Mesendoderm (in vitro differentiated cells): Measurements from ENCODE around the gene JAZF1.

Experiments used
- DNase-seq: peaks from one replicate; pipeline ENCODE4 v3.0.0; 2013
- H2AK5ac ChIP-seq: 2 replicates; pipeline ENCODE4 v1.6.1; 2013; ENCODE audit warnings: low read length, inconsistent platforms
- H2BK120ac ChIP-seq: 2 replicates; pipeline ENCODE4 v1.6.1; 2013; ENCODE audit warnings: low read depth, mild to moderate bottlenecking, low read length, moderate library complexity, mixed read lengths
- H2BK15ac ChIP-seq: replicated peaks from 2 replicates; pipeline ENCODE4 v1.6.1; 2013; ENCODE audit warnings: low read depth, mild to moderate bottlenecking, moderate library complexity
- H2BK5ac ChIP-seq: 2 replicates; pipeline ENCODE4 v1.6.1; 2013; ENCODE audit warnings: low read length, inconsistent platforms
- H3K18ac ChIP-seq: 2 replicates; pipeline ENCODE4 v1.6.1; 2013; ENCODE audit warnings: mild to moderate bottlenecking, low read length, mixed read lengths
- H3K23ac ChIP-seq: one replicate; pipeline ENCODE4 v1.6.1; 2013; ENCODE audit warnings: low read length
- H3K27ac ChIP-seq: 2 replicates; pipeline ENCODE4 v1.5.1; 2013; ENCODE audit warnings: low read depth, mild to moderate bottlenecking, inconsistent platforms, low read length, moderate library complexity
- H3K27me3 ChIP-seq: 2 replicates; pipeline ENCODE4 v1.6.1; 2013; ENCODE audit warnings: low read length, control low read depth, mild to moderate bottlenecking, inconsistent platforms; ENCODE audit not compliant: insufficient read depth, poor library complexity
- H3K36me3 ChIP-seq: 2 replicates; pipeline ENCODE4 v1.6.1; 2013; ENCODE audit warnings: low read length, inconsistent platforms; ENCODE audit not compliant: control insufficient read depth, insufficient read depth
- H3K4ac ChIP-seq: one replicate; pipeline ENCODE4 v1.6.1; 2013; ENCODE audit warnings: low read depth, mild to moderate bottlenecking, low read length, moderate library complexity
- H3K4me1 ChIP-seq: 2 replicates; pipeline ENCODE4 v1.6.1; 2013; ENCODE audit warnings: low read depth, low read length, inconsistent platforms; ENCODE audit not compliant: control insufficient read depth
- H3K4me2 ChIP-seq: 2 replicates; pipeline ENCODE4 v1.6.1; 2013; ENCODE audit warnings: low read length
- H3K4me3 ChIP-seq: 2 replicates; pipeline ENCODE4 v1.5.1; 2013; ENCODE audit warnings: mild to moderate bottlenecking, low read length
- H3K56ac ChIP-seq: one replicate; pipeline ENCODE4 v1.6.1; 2013; ENCODE audit warnings: low read length
- H3K79me1 ChIP-seq: 2 replicates; pipeline ENCODE4 v1.6.1; 2013; ENCODE audit warnings: low read length, inconsistent platforms
- H3K79me2 ChIP-seq: 2 replicates; pipeline ENCODE4 v1.6.1; 2013; ENCODE audit warnings: mild to moderate bottlenecking, low read length; ENCODE audit not compliant: control insufficient read depth, insufficient read depth
- H3K9ac ChIP-seq: 2 replicates; pipeline ENCODE4 v1.6.1; 2013; ENCODE audit warnings: low read length, inconsistent platforms
- H4K5ac ChIP-seq: one replicate; pipeline ENCODE4 v1.6.1; 2013; ENCODE audit warnings: low read length
- H4K8ac ChIP-seq: one replicate; pipeline ENCODE4 v1.6.1; 2013; ENCODE audit warnings: low read depth, mild to moderate bottlenecking, control low read depth, low read length, moderate library complexity
- WGBS: extraction: QIAGEN DNeasy Blood & Tissue Kit; methylation state at CpG from one replicate; pipeline ENCODE4 v1.1.7; 2013; ENCODE audit warnings: low lambda C conversion rate, missing lambda C conversion rate; ENCODE audit not compliant: insufficient coverage; ENCODE audit errors: extremely low coverage; 5-methylcytosine and 5-hydroxymethylcytosine counted together

The JAZF1 gene

DNA sequence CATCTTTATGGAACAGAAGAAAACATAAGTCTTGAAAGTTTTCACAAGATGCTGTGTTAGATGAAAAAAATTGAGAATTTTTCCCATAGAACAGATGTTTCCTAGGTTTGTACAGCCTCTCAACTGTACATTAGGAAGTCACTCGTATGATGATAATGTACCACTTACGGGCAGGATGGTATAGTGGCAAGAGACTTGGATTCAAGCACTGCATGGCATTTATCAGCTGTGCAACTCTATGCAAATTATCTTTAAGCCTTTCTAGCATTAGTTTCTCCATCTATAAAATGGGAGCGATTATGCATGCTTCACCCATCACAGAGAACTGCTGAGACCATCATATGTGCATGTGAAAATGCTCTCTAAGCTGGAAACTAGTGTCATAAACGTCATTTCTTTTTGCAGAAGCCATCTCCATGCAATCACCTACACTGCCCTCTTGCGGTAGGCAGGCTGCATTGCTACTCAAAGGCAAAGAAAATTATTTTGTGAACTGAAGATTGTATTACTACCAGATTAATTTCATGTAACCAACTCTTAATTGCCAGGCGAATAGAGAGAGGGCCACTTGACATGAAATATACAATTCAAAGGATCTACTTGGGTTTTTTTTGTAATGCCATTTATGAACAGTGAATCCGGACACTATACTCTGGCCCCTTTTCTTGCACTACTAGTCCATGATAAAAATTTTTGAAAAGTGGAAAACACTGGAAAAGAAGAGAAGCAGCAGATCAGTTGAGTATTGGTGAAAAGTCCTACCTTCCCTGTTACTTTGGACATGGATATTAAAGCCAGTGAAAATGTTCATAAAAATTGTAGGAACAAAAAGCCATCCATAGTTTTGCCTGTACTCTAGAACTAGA, 102.3 kb downstream of the JAZF1 start:
- Histone ChIP-seq H2AK5ac (no peak overlapping the region), H3K36me3 (no peaks in the 10 kb centered on the region), H3K27me3 (no peaks in the 10 kb centered on the region), H3K9ac (no peak overlapping the region), H4K8ac (no peak overlapping the region), H3K27ac (no peak overlapping the region), H3K4me1 (peaks cover 3% of the 10 kb centered on the region), H4K5ac (no peak overlapping the region), H2BK120ac (no peak overlapping the region), H3K23ac (no peak overlapping the region), H2BK15ac (no peak overlapping the region), H3K4me2 (no peak overlapping the region), H3K79me2 (no peaks in the 10 kb centered on the region), H3K56ac (no peak overlapping the region), H3K4ac (no peak overlapping the region), H2BK5ac (no peak overlapping the region), H3K18ac (no peak overlapping the region), H3K79me1 (no peaks in the 10 kb centered on the region), H3K4me3 (no peak overlapping the region)
- no CpG with 5 or more reads among the region's 7 CpGs for WGBS
- no peak for DNase-seq

DNA sequence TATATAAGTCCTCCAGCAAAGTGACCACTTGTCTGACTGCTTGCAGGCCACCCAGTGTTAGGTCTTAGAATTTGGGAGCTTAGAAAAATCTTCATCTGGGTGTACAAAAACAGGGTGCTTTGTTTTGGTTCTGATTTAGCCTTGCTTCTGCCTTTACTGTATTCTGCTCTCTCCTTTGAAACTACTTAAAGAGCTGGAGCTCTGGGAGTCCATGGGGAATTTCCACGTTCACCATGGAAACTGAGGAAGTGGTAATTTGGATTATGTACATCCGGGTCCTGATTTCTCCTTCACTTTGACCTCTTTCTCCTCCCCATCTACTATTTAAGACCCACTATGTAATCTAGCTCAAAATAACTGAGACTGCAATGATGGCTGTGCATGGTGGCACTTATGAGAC, 103.0 kb downstream of the JAZF1 start:
- no peak overlapping the region for H3K4me2 ChIP-seq
- peak overlapping the region; percentile 28 for H3K18ac ChIP-seq
- H3K23ac ChIP-seq: no peak overlapping the region
- H4K5ac ChIP-seq: no peak overlapping the region
- peaks cover 6% of the 10 kb centered on the region for H3K4me1 ChIP-seq
- no peak overlapping the region for H2BK120ac ChIP-seq
- H3K9ac ChIP-seq: no peak overlapping the region
- no peak overlapping the region for H4K8ac ChIP-seq
- WGBS: no CpG with 5 or more reads among the region's 2 CpGs
- no peak overlapping the region for H3K4ac ChIP-seq
- no peaks in the 10 kb centered on the region for H3K27me3 ChIP-seq
- no peaks in the 10 kb centered on the region for H3K79me1 ChIP-seq
- no peak overlapping the region for H3K56ac ChIP-seq
- no peak overlapping the region for H2AK5ac ChIP-seq
- DNase-seq: no peak
- no peak overlapping the region for H3K27ac ChIP-seq
- H2BK5ac ChIP-seq: no peak overlapping the region
- no peaks in the 10 kb centered on the region for H3K36me3 ChIP-seq
- no peak overlapping the region for H2BK15ac ChIP-seq
- H3K79me2 ChIP-seq: no peaks in the 10 kb centered on the region
- no peak overlapping the region for H3K4me3 ChIP-seq

DNA sequence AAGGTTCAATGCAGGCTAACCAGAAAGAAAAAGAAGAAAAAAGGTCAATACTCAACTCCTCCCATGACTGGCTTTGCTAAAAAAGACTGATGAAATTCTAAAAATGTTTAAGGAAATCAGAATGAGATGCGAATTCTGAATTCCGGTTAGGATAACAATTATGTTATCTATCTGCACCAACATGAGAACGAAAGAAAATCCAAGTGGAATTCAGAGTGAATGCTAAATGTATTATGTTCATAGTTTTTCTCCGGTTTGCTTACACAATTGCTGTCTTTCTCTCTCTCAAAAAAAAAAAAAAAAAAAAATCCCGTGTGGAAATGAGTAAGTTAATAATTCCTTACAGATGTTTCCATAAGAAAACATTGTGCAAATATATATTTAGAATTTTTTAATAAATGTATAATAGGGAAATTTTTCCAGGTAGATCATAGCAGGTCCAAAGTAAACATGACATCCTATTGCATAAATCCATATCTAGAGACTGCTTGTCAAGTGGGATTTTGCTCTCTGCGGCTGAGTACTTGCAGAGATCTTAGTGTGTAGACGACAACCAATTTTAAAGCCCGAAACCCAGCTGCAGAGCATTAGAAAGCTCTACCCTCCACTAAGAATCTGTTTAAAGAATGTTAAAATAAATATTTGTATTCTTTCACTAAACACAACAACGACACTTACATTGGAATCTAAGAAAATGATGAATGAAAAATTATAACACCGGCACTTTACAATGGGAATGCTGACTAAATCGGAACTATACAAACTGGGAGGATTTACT, 104.0 kb downstream of the JAZF1 start:
- Histone ChIP-seq H3K36me3 (no peaks in the 10 kb centered on the region), H2AK5ac (no peak overlapping the region), H3K56ac (no peak overlapping the region), H2BK5ac (no peak overlapping the region), H2BK120ac (no peak overlapping the region), H3K79me2 (no peaks in the 10 kb centered on the region), H4K5ac (no peak overlapping the region), H3K27me3 (no peaks in the 10 kb centered on the region), H3K18ac (no peak overlapping the region), H4K8ac (no peak overlapping the region), H3K4me2 (no peak overlapping the region), H3K4me1 (peaks cover 6% of the 10 kb centered on the region), H3K4me3 (no peak overlapping the region), H3K27ac (no peak overlapping the region), H3K9ac (no peak overlapping the region), H3K79me1 (no peaks in the 10 kb centered on the region), H3K4ac (no peak overlapping the region), H3K23ac (no peak overlapping the region), H2BK15ac (no peak overlapping the region)
- DNase-seq: no peak
- WGBS: no CpG with 5 or more reads among the region's 11 CpGs

DNA sequence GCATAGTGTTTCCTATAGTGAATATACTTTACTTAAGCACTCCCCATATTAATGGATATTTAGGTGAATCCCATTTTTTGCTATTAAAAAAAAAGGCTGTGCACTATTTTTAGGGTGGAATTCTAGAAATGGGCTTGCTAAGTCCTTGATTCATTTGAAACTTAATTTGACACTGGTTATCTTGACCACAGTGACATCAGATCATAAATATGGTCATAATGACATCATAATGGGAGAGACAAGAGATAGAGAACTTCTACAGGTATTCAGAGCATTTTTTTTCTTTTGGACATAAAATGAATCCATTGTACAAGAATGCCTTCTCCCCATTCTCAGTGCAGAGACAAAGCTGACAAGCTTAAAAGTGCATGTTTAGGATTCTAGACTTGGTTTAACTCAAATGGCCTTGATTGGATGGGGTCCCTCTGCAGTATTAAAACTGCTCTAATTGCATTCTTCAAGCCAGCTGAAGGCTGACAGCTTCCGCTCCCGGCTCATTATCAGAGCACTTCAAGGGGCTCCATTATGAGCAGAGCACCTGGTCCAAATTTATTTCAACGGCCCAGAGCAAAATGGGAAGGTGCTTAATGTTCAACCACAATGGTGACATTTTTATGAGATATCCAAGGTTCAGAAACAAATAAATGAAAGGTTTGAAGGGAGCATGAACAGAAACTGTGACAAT, 104.8 kb downstream of the JAZF1 start:
- no peak overlapping the region for H3K23ac ChIP-seq
- H2AK5ac ChIP-seq: no peak overlapping the region
- no peak overlapping the region for H3K56ac ChIP-seq
- H4K5ac ChIP-seq: no peak overlapping the region
- H3K9ac ChIP-seq: no peak overlapping the region
- H3K79me1 ChIP-seq: no peaks in the 10 kb centered on the region
- no peak overlapping the region for H4K8ac ChIP-seq
- no peak overlapping the region for H2BK5ac ChIP-seq
- no peak overlapping the region for H3K18ac ChIP-seq
- H3K4ac ChIP-seq: no peak overlapping the region
- no peak overlapping the region for H3K27ac ChIP-seq
- no peaks in the 10 kb centered on the region for H3K79me2 ChIP-seq
- WGBS: no CpG with 5 or more reads among the region's 3 CpGs
- H2BK120ac ChIP-seq: no peak overlapping the region
- no peak for DNase-seq
- H3K27me3 ChIP-seq: no peaks in the 10 kb centered on the region
- H3K36me3 ChIP-seq: no peaks in the 10 kb centered on the region
- peaks cover 8% of the 10 kb centered on the region for H3K4me1 ChIP-seq
- H3K4me2 ChIP-seq: no peak overlapping the region
- no peak overlapping the region for H2BK15ac ChIP-seq
- no peak overlapping the region for H3K4me3 ChIP-seq

DNA sequence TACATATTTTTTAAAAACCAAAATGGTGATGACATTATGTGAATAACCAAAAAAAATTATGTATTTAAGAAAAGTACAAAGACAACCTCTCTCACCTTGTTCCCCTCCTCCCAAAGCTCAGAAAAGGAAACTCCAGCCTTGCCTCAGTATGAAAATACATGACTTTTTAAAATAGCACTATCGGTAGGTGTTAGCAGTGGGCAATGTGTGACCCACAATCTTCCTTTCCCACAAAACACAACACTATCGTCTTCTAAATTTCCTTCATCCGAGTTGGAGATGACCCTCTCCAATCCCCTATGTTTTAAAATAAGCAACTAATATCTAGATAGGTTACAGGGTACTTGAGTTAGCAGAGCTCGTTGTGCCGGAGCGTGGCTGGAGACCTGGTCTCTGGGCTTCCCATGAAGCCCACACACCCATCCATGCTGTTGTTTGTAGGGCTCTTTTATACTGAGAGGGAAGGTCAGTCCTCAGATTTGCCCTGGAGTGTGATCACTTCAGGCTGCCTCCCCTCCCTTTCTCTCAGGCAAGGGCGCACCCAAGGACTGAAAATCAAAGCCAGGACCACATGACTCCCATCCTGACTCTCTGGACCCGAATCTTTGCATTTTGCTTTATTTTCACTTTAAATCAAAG, 107.6 kb downstream of the JAZF1 start:
- H3K9ac ChIP-seq: no peak overlapping the region
- peaks cover 8% of the 10 kb centered on the region for H3K4me1 ChIP-seq
- no peak overlapping the region for H2BK5ac ChIP-seq
- 100% methylated on average over 1 of the region's 8 CpGs for WGBS
- H4K5ac ChIP-seq: no peak overlapping the region
- H2BK120ac ChIP-seq: no peak overlapping the region
- H3K79me1 ChIP-seq: no peaks in the 10 kb centered on the region
- no peak overlapping the region for H3K4me2 ChIP-seq
- no peaks in the 10 kb centered on the region for H3K36me3 ChIP-seq
- no peaks in the 10 kb centered on the region for H3K27me3 ChIP-seq
- no peak overlapping the region for H3K4me3 ChIP-seq
- no peaks in the 10 kb centered on the region for H3K79me2 ChIP-seq
- H3K27ac ChIP-seq: no peak overlapping the region
- H4K8ac ChIP-seq: no peak overlapping the region
- H3K4ac ChIP-seq: no peak overlapping the region
- H3K18ac ChIP-seq: no peak overlapping the region
- no peak overlapping the region for H3K56ac ChIP-seq
- no peak overlapping the region for H3K23ac ChIP-seq
- DNase-seq: no peak
- H2BK15ac ChIP-seq: no peak overlapping the region
- H2AK5ac ChIP-seq: no peak overlapping the region
